Stimulated activated CD4-positive, alpha-beta T cell treated with anti-CD3 and anti-CD28 coated beads, Interleukin-4, amount 100 ng/mL, for 4 hours (primary cell): ENCODE data around the gene CASQ2.

Experiments used
- DNase-seq, 2 experiments: peaks; one replicate each; pipeline ENCODE4 v3.0.0-alpha.2; 2020

CASQ2 gene

DNA sequence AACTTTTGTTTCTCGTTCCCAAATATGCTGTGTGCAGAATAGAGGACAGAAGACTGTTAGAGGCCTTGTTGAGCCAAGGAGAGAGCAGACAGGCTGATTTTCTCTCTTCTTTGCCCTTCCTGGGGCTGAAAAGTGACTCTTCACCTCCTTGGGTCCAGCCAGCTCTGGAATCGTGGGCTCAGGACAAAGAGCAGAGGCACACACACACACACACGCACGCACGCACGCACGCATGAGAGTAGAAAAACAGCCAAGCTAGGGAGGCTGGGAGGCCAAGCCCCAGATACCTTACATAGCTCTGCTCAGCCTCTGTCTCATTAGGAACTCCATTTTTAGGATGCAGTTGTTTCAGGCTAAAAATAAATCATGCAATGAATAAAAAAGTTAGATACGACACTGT, at the start of gene CASQ2:
TSS of gene CASQ2 (minus strand) at position 166 of the 400 bp plus-strand sequence. CDS start 173 bp downstream, outside the sequence.
- DNase-seq, result no peak

- no peak for DNase-seq
Measured at GRCh38 chr1:115815694-115816093, 47.2 kb upstream of the CASQ2 start.

DNA sequence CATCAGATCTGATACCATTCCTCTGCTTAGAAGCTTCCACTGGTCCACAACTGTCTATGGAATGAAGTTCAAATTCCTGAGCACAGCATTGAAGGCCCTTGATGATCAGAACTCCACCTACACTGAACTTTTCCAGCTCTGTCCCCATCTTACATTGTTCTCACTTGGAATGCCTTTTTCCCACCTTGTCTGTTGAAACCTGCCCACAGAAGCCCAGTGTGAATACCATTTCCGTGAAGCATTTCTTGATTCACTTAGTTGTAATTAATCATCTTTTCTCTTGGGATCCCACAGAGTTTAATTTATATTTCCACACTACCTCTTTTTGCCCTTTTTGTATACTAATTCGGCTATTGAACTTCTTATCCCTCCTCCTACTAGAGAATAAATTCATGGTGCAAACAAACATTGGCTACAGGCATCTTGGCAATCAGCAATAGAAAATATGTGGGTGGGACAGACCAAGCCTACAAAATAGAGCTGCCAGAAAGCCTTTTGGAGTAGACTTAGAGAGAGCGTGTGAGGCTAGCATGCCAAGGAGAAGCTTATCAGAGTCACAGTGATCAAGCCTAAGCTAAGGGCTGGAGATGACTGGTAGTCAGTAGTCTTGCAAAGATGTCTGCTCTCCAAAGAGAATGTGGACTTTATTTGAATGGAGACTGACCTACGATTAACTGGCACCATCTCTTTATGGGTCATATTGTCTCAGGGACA, 46.3 kb upstream of the CASQ2 start:
- DNase-seq, result no peak

GRCh38 chr1:115813727-115814126, 45.2 kb upstream of the CASQ2 start:
- no peak for DNase-seq

GRCh38 chr1:115811140-115811828, 42.8 kb upstream of the CASQ2 start:
- no peak for DNase-seq

GRCh38 chr1:115810609-115811008, 42.1 kb upstream of the CASQ2 start:
- no peak for DNase-seq

GRCh38 chr1:115809847-115810246, 41.3 kb upstream of the CASQ2 start:
- no peak for DNase-seq

- DNase-seq, result no peak
Measured at GRCh38 chr1:115809076-115809475, 40.6 kb upstream of the CASQ2 start.

DNA sequence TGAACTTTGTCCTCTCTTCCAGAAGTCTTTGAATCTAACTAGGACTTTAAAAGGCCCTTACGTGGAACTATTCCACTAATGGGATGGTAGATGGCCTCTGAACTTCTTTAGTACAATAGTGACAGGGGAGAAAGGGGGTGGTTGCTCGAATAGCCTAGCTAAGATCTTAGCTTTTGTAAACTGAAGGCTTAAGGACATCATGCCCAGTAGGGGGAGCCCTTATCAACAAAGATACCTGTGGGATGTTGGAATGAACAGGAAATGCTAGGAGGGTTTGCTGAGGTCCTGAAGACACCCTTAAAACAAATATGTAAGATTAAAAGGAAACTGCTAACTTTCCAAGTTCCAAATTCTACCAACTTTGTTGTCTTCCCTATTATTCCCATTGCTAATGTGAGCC, 39.2 kb upstream of the CASQ2 start:
- peak in 1 of 2 experiments; percentile 15 for DNase-seq

DNA sequence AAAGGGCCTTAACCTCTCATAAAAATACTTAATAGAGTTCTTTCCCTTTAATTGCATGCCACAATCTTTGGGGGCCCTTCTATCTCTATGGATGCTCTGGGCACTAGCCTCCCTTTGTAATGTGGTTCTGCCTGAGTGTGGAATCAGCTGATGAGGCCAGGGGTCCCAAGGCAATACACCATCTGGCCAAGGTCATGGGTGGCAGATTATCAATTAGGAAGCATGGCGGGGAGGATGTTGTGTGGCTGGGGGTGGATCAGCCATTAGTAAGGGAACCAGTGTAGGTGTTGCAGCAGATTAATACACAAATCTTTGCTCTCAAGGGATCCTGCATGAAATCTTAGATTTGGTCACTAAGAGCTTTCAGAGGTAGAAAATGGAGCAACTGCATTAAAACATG, 37.1 kb upstream of the CASQ2 start:
- no peak for DNase-seq

DNA sequence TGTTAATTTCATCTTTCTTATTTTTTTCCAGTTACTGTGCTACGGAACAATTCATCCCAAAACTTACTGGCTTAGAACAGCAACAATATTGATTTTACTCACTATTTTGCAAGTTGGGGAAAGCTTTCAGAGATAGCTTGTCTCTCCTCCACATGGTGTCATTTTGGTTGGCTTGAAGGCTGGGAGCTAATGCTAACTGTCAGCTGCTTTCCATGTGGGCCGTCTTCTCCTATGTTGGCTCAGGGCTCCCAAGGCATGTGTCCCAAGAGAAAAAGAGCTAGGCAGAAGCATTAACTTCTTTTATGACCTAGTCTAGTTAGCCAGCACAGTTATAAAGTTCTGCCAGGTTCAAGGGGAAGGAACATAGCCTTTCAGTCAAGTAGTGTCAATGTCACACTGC, 33.9 kb upstream of the CASQ2 start:
- DNase-seq, result no peak

DNA sequence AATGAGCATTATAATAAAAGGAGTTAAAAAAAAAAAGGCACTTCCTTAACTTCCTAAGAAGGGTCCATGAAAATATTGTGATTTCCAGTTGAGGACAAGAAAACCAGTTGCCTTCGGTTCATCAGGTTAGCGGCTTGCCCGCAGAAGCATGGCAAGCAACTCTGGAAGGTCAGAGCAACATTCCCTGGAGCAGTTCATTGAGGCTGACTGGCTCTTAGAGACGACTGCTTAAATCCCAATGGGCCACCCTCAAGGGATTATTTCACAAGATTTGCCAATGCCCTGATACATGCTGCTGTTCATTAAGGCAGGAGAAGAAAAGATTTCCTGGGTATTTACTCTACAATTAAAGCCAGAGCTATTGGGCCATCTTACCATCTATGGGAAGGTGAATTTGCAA, 29.0 kb upstream of the CASQ2 start:
- DNase-seq, result no peak

- DNase-seq, result no peak
Measured at GRCh38 chr1:115796897-115797296, 28.4 kb upstream of the CASQ2 start.

DNA sequence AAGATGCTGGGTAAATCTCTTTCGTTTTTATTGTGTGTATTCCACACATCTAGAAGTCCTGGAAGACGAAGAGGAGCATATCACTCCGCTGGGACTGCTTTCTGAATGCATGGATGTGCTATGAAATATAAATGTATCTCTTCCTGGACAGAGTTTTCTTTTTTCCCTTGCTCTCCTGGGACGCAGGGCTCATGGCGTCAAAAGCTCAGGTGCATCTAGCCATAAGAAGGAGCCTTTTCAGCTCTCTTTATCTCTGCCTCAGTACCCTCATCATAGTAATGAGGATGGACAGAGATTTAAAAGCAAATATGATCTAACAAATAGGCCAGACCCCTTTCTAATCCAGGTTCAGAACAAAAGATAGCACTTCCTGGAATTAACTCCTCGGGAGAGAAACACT, 27.5 kb upstream of the CASQ2 start:
- DNase-seq, result no peak

GRCh38 chr1:115794976-115795639, 26.6 kb upstream of the CASQ2 start:
- DNase-seq, result no peak

DNA sequence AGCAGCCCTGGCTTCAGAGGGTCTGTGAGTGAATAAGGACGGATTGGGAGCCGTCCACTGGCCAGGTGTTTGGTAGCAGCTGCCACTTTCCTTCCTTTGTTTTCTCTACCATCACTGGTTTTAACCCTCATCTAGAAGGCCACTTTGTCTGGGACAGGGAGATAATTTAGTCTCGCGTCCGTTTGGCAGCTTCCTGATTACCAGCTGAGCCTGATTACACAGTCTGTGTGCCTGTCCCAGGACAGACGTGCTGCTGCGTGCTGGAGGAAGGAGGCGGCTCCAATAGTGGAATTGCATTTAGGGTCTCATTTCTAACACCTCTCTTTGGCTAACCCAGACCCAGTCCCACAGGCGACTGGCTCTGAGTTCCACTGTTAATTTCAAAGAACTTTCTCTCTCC, 24.6 kb upstream of the CASQ2 start:
- DNase-seq, result no peak

DNA sequence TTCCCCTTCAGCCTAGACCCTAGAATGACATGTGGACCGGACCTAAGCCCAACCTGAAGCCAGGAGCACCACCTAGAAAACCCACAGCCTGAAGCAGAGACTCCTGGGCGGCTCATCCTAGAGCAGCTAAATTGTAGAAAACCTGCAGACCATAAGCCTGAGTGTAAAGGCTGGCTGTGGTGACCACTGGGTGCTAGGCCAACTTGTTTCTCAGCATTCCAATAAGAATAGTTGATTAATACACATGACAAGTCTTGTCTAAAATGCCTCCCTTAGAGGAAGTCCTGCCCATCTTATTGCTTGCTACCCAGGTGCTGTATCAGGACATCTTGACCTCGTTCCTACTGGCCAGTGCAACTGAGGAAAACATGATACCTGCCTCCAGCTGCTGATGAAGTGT, 23.3 kb upstream of the CASQ2 start:
- DNase-seq, result no peak

- no peak for DNase-seq
Measured at GRCh38 chr1:115790846-115791245, 22.3 kb upstream of the CASQ2 start.

DNA sequence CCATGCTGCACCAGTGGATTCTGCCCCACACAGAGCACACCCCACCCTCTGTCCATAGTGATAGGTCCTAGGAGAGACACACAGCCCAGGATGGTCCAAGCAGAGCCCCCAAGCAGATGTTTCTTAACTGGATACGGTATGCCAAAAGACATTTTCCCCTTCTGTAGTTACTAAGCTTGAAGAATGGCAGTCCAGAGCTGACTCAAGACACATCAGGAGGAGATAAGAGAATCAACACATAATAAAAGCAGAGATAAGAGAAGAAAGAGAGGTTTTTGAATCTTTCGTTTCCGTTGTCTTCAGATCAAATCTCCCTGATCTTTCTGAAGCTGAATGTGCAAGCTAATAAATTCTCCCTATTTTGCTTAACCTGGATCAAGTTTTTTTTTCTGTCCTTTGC, 21.8 kb upstream of the CASQ2 start:
- DNase-seq, result no peak

- DNase-seq, result no peak
Measured at GRCh38 chr1:115783311-115783710, 14.8 kb upstream of the CASQ2 start.

DNA sequence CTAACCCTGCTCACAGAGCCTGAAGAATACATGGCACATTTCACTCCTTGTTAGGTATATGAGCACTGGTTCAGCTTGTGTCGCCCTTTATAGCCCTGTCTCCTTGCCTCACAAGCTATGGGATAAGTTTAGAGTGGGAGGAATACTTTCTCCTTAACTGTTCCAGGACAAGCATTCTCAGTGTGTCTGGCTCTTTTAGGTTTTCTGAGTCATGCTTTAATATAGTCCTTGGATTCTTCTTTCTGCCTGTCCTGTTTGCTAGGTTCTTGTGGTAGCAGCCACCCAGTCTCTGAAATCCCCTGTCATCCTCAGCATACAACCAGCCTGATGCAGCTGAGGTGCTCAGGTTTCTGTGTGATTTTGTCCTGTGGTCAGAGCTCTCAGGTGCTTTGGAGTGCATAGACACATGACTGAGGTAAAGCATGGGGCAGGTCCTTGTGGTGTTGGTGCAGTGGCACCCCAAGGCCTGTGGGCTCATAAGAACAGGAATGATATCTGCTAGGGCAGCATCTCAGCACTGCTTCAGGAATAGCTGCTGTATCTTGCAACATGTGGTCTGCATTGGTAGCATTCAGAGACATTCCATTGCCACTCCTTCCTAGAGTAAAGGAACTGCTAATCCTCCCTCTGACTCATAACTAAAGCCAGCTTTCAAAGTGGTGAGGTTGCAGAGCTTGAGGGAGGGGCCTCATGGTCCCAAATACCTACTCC, 14.2 kb upstream of the CASQ2 start:
- no peak for DNase-seq

- DNase-seq, result no peak
Measured at GRCh38 chr1:115781851-115782250, 13.3 kb upstream of the CASQ2 start.

GRCh38 chr1:115781343-115781742, 12.8 kb upstream of the CASQ2 start:
- DNase-seq, result no peak
